H1 (cell line): Measurements from ENCODE around the gene NDUFB3. TPM values are rescaled to one million over a fixed set of nuclear protein-coding genes. Genes with fewer than 3 reads are reported as not detected.

Experiments used
- polyA plus RNA-seq, 7 experiments: library from polyadenylated mRNA; depleted of rRNA in 3 of 7; stranded (reverse) in 5 of 7; unstranded in 2 of 7; fragments of >200 nt in 5 of 7; fragments of 200-250 nt in 2 of 7; gene quantifications; 1 replicate in 5 of 7; 2 replicates in 1 of 7; 4 replicates in 1 of 7; pipeline versions ENCODE4 v1.2.1 to v1.2.3, GENCODE V29; 2011 to 2013; ENCODE audit warnings: missing spikeins in 2 of 7, mixed read lengths in 2 of 7
- total RNA-seq: library from RNA; stranded (reverse); fragmentation: NEBNext Ultra II Directional; extraction: Animal tissue kit (Norgen Biotek cat#: 25700); gene quantifications from 2 replicates; pipeline ENCODE4 v1.2.1, GENCODE V29; 2021
- TF ChIP-seq, protein P1 (sequence below): fragments of 300-600 bp; sonication (generic); IDR thresholded peaks from 2 replicates; pipeline ENCODE4 v1.7.1; 2012; ENCODE audit warnings: low read length, moderate library complexity, mild to moderate bottlenecking, inconsistent platforms; ENCODE audit not compliant: insufficient replicate concordance

The NDUFB3 gene
- total and polyA plus RNA-seq, 2 of the 8 experiments (the other 6 are each of a cell fraction or from before 2014, with no cell fraction given), result 38.2 to 55.3 TPM

DNA sequence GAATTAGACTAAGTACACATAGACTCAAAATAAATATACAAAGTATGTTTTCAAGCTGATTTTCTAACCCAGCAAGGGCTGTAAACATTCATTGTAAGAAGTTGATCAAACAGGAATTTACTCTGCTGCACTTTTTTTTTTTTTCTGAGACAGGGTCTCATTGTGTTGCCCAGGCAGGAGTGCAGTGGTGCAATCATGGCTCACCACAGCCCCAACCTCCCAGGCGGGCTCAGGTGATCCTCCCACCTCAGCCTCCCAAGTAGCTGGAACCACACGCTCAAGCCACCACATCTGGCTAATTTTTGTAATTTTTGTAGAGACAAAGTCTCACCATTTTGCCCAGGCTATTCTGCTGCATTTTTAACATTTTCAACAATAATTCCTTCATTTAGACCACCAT lies 35.8 kb downstream of the NDUFB3 start (continued):
- TF ChIP-seq, protein P1, sequence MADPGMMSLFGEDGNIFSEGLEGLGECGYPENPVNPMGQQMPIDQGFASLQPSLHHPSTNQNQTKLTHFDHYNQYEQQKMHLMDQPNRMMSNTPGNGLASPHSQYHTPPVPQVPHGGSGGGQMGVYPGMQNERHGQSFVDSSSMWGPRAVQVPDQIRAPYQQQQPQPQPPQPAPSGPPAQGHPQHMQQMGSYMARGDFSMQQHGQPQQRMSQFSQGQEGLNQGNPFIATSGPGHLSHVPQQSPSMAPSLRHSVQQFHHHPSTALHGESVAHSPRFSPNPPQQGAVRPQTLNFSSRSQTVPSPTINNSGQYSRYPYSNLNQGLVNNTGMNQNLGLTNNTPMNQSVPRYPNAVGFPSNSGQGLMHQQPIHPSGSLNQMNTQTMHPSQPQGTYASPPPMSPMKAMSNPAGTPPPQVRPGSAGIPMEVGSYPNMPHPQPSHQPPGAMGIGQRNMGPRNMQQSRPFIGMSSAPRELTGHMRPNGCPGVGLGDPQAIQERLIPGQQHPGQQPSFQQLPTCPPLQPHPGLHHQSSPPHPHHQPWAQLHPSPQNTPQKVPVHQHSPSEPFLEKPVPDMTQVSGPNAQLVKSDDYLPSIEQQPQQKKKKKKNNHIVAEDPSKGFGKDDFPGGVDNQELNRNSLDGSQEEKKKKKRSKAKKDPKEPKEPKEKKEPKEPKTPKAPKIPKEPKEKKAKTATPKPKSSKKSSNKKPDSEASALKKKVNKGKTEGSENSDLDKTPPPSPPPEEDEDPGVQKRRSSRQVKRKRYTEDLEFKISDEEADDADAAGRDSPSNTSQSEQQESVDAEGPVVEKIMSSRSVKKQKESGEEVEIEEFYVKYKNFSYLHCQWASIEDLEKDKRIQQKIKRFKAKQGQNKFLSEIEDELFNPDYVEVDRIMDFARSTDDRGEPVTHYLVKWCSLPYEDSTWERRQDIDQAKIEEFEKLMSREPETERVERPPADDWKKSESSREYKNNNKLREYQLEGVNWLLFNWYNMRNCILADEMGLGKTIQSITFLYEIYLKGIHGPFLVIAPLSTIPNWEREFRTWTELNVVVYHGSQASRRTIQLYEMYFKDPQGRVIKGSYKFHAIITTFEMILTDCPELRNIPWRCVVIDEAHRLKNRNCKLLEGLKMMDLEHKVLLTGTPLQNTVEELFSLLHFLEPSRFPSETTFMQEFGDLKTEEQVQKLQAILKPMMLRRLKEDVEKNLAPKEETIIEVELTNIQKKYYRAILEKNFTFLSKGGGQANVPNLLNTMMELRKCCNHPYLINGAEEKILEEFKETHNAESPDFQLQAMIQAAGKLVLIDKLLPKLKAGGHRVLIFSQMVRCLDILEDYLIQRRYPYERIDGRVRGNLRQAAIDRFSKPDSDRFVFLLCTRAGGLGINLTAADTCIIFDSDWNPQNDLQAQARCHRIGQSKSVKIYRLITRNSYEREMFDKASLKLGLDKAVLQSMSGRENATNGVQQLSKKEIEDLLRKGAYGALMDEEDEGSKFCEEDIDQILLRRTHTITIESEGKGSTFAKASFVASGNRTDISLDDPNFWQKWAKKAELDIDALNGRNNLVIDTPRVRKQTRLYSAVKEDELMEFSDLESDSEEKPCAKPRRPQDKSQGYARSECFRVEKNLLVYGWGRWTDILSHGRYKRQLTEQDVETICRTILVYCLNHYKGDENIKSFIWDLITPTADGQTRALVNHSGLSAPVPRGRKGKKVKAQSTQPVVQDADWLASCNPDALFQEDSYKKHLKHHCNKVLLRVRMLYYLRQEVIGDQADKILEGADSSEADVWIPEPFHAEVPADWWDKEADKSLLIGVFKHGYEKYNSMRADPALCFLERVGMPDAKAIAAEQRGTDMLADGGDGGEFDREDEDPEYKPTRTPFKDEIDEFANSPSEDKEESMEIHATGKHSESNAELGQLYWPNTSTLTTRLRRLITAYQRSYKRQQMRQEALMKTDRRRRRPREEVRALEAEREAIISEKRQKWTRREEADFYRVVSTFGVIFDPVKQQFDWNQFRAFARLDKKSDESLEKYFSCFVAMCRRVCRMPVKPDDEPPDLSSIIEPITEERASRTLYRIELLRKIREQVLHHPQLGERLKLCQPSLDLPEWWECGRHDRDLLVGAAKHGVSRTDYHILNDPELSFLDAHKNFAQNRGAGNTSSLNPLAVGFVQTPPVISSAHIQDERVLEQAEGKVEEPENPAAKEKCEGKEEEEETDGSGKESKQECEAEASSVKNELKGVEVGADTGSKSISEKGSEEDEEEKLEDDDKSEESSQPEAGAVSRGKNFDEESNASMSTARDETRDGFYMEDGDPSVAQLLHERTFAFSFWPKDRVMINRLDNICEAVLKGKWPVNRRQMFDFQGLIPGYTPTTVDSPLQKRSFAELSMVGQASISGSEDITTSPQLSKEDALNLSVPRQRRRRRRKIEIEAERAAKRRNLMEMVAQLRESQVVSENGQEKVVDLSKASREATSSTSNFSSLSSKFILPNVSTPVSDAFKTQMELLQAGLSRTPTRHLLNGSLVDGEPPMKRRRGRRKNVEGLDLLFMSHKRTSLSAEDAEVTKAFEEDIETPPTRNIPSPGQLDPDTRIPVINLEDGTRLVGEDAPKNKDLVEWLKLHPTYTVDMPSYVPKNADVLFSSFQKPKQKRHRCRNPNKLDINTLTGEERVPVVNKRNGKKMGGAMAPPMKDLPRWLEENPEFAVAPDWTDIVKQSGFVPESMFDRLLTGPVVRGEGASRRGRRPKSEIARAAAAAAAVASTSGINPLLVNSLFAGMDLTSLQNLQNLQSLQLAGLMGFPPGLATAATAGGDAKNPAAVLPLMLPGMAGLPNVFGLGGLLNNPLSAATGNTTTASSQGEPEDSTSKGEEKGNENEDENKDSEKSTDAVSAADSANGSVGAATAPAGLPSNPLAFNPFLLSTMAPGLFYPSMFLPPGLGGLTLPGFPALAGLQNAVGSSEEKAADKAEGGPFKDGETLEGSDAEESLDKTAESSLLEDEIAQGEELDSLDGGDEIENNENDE, result no peak
